NOMO-1 (cell line): ENCODE data around the gene ZNF91.
"Not testable (repeated sequence)": the region's sequence is repeated elsewhere in the genome, so short reads cannot be mapped to it uniquely, and the experiment has no call there.

ENCODE experiments used
- DNase-seq, 2 experiments: peaks; one replicate each; lab custom pipeline; 2025; ENCODE audit not compliant: unreplicated experiment in 2 of 2; lab: John Stamatoyannopoulos, UW

Gene ZNF91

GRCh38 chr19:23395041-23395721 is at the start of gene ZNF91:
Gene ZNF91, minus strand, starts transcription at chr19:23395471. Its CDS starts 117 bp downstream, at chr19:23395354.
- DNase-seq: no peak

- no peak for DNase-seq
These were observed 45.5 kb upstream of the ZNF91 start for GRCh38 chr19:23440791-23441190.

- DNase-seq: no peak
These were observed 44.9 kb upstream of the ZNF91 start for GRCh38 chr19:23440207-23440606.

- DNase-seq: no peak
These were observed 44.4 kb upstream of the ZNF91 start for GRCh38 chr19:23439623-23440022.

- no peak for DNase-seq
These were observed 42.6 kb upstream of the ZNF91 start for GRCh38 chr19:23437901-23438300.

- no peak for DNase-seq
These were observed 41.7 kb upstream of the ZNF91 start for GRCh38 chr19:23436944-23437343.

GRCh38 chr19:23436318-23436717 is 41.0 kb upstream of the ZNF91 start:
- DNase-seq: no peak

- no peak for DNase-seq
These were observed 25.6 kb upstream of the ZNF91 start for GRCh38 chr19:23420824-23421223.

GRCh38 chr19:23419261-23419660 is 24.0 kb upstream of the ZNF91 start:
- DNase-seq: not testable (repeated sequence)

GRCh38 chr19:23415561-23416191 is 20.4 kb upstream of the ZNF91 start:
- no peak for DNase-seq

- no peak for DNase-seq
These were observed 19.8 kb upstream of the ZNF91 start for GRCh38 chr19:23415034-23415433.

GRCh38 chr19:23410155-23410554 is 14.9 kb upstream of the ZNF91 start:
- no peak for DNase-seq

- no peak for DNase-seq
These were observed 14.2 kb upstream of the ZNF91 start for GRCh38 chr19:23409392-23410048.

GRCh38 chr19:23407616-23408133 is 12.4 kb upstream of the ZNF91 start:
- no peak for DNase-seq

- no peak for DNase-seq
These were observed 11.4 kb upstream of the ZNF91 start for GRCh38 chr19:23406721-23407120.

- DNase-seq: no peak
These were observed 10.8 kb upstream of the ZNF91 start for GRCh38 chr19:23406091-23406490.

GRCh38 chr19:23404676-23405075 is 9.4 kb upstream of the ZNF91 start:
- no peak for DNase-seq

- DNase-seq: no peak
These were observed 8.5 kb upstream of the ZNF91 start for GRCh38 chr19:23403581-23404324.

- no peak for DNase-seq
These were observed 7.8 kb upstream of the ZNF91 start for GRCh38 chr19:23403052-23403451.

- no peak for DNase-seq
These were observed 7.1 kb upstream of the ZNF91 start for GRCh38 chr19:23402388-23402787.

- DNase-seq: no peak
These were observed 5.9 kb upstream of the ZNF91 start for GRCh38 chr19:23401086-23401610.
